Sigmoid colon (tissue), 3 donors: ENCODE results near the gene ADSL.

ENCODE experiments used
- CTCF ChIP-seq, 4 experiments: fragments of 450-650 bp in 3 of 4; fragments of 200-600 bp in 1 of 4; IDR thresholded peaks; one replicate each; pipeline ENCODE4 v1.5.1; 2016 to 2019; ENCODE audit warnings: antibody characterized with exemption in 4 of 4, mild to moderate bottlenecking in 3 of 4, moderate library complexity in 2 of 4
- POLR2A ChIP-seq, 2 donors: fragments of 450-650 bp; IDR thresholded peaks; one replicate each; pipeline ENCODE4 v1.6.1; 2016; ENCODE audit warnings: antibody characterized with exemption in 2 of 2, mild to moderate bottlenecking in 2 of 2, moderate library complexity in 2 of 2

GRCh38 chr22:40300884-40301672, 45.2 kb upstream of the ADSL start:
- TF ChIP-seq CTCF (IDR thresholded peaks at IDR 0.05) (no peak), POLR2A (IDR thresholded peaks at IDR 0.05) (no peak)
